Measurements from ENCODE around the gene MICB. TPM values are rescaled to one million over a fixed set of nuclear protein-coding genes. Genes with fewer than 3 reads are reported as not detected.
"Not testable (repeated sequence)": the region's sequence is repeated elsewhere in the genome, so short reads cannot be mapped to it uniquely, and the experiment has no call there.

Gene MICB
- total and polyA plus RNA-seq, 2 of the 8 experiments (the other 6 are each of a cell fraction or from before 2014, with no cell fraction given), result 16.2 to 25.3 TPM

- not testable (repeated sequence) for H3K9me3 ChIP-seq (ENCODE audit: insufficient read depth in 2 of 2, low read depth in 1 of 2, low read length in 1 of 2); H3K79me1 ChIP-seq (ENCODE audit: low read depth, low read length); FAIRE-seq; H3K9ac ChIP-seq (replicated peaks in 1 of 4; ENCODE audit: extremely low read depth in 1 of 4, low read depth in 3 of 4, low read length in 3 of 4); DNase-seq (ENCODE audit: low read depth in 1 of 2, low spot score in 2 of 2); H3K36me3 ChIP-seq (ENCODE audit: control insufficient read depth in 2 of 4, insufficient read depth in 4 of 4, low read length in 3 of 4); H3K23me2 ChIP-seq (ENCODE audit: low read depth, low read length); H4K8ac ChIP-seq (ENCODE audit: extremely low read depth, insufficient read depth, low read length); H3K18ac ChIP-seq (ENCODE audit: extremely low read depth, low read length); H3K27ac ChIP-seq (ENCODE audit: low read depth, low read length); H3K56ac ChIP-seq (replicated peaks; ENCODE audit: insufficient read length, low read depth, low read length); H2BK15ac ChIP-seq (ENCODE audit: low read length); H3K14ac ChIP-seq (ENCODE audit: insufficient read length); H2BK120ac ChIP-seq (replicated peaks; ENCODE audit: low read depth, low read length); H4K20me1 ChIP-seq (replicated peaks in 1 of 2; ENCODE audit: control insufficient read depth in 1 of 2, insufficient read depth in 2 of 2, low read length in 2 of 2); H3K23ac ChIP-seq (ENCODE audit: insufficient read length); H3K4ac ChIP-seq (replicated peaks; ENCODE audit: insufficient read length, low read depth, low read length); H2AK5ac ChIP-seq (ENCODE audit: low read depth, low read length); H2AFZ ChIP-seq (ENCODE audit: low read length); H4K91ac ChIP-seq (replicated peaks; ENCODE audit: insufficient read length, low read length); H4K5ac ChIP-seq (ENCODE audit: insufficient read length, low read depth, low read length); H2BK5ac ChIP-seq (ENCODE audit: low read depth, low read length); H2BK20ac ChIP-seq (ENCODE audit: low read length)
- 74% methylated on average over 4 of the region's 4 CpGs; no CpG with 5 or more reads in 1 of the 2 experiments for WGBS, 2 experiments (ENCODE audit: extremely low coverage in 1 of 2, insufficient coverage in 1 of 2, insufficient read length in 1 of 2, insufficient replicate concordance in 2 of 2, low coverage in 1 of 2, low lambda C conversion rate in 2 of 2, missing lambda C conversion rate in 1 of 2)
- peak overlapping the region in 1 of 4 experiments; percentile 75; a peak in 1 of 8 replicates for H3K4me3 ChIP-seq (ENCODE audit: extremely low read depth in 1 of 4, insufficient read depth in 2 of 4, low read depth in 3 of 4, low read length in 4 of 4)
- CTCF ChIA-PET (ENCODE audit: partially characterized antibody), result interaction anchor here (0.6 to 1.3 kb wide), 6 partner anchors 34 to 240 kb away, joined by 3 to 8 read pairs (median 3); partner anchors contain the start of gene AIF1
- H3K4me1 ChIP-seq (replicated peaks in 1 of 4; ENCODE audit: control insufficient read depth in 3 of 4, insufficient read depth in 4 of 4, low read length in 3 of 4), result peaks cover 6 to 17% (median 9%) of the 10 kb centered on the region in 4 experiments
- 0 out of 2 replicates have a peak overlapping the region, but pooled peaks have one; percentile 39 for H2BK12ac ChIP-seq (ENCODE audit: low read depth, low read length)
- H3K4me2 ChIP-seq (ENCODE audit: insufficient read depth in 1 of 2, low read depth in 2 of 2, low read length in 2 of 2), result peak overlapping the region; percentile 78 to 83
- peaks cover 0 to 17% of the 10 kb centered on the region in 2 experiments; a peak in 2 of 4 replicates for H3K79me2 ChIP-seq (ENCODE audit: control insufficient read depth in 1 of 2, insufficient read depth in 2 of 2, low read length in 2 of 2)
- H3K27me3 ChIP-seq (replicated peaks in 1 of 4; ENCODE audit: control insufficient read depth in 3 of 4, extremely low read depth in 1 of 4, insufficient read depth in 3 of 4, low read length in 3 of 4), result peaks cover 0 to 15% (median 9%) of the 10 kb centered on the region in 4 experiments; a peak in 6 of 7 replicates
- POLR2A ChIA-PET (ENCODE audit: partially characterized antibody), result interaction anchor here (0.9 to 8.2 kb wide), 10 partner anchors 13 to 156 kb away, joined by 3 to 136 read pairs (median 4); partner anchors contain the start of genes ATP6V1G2, BAG6, DDX39B and MCCD1
Observed at GRCh38 chr6:31496826-31497225, 1.1 kb upstream of the MICB start.
